Cardiac fibroblast (primary cell): ENCODE measurements around the gene SNRK.
A peak's percentile ranks its signal among the peaks of the same experiment; 100 is the strongest.

Experiments used
- DNase-seq, 2 donors: peaks; one replicate each; pipeline versions ENCODE4 v3.0.0 to v3.0.0-alpha.2; 2010; ENCODE audit warnings: low read depth in 2 of 2
- H3K4me3 ChIP-seq, 2 donors: replicated peaks in 1 of 2; 1 replicate in 1 of 2; 2 replicates in 1 of 2; pipeline ENCODE4 v1.5.1; 2011; ENCODE audit warnings: low read depth in 2 of 2, low read length in 2 of 2, mild to moderate bottlenecking in 2 of 2, moderate library complexity in 1 of 2
- CTCF ChIP-seq: IDR thresholded peaks from one replicate; pipeline ENCODE4 v1.5.1; 2011; ENCODE audit warnings: low read depth, mild to moderate bottlenecking, low read length, inconsistent platforms

SNRK gene

DNA sequence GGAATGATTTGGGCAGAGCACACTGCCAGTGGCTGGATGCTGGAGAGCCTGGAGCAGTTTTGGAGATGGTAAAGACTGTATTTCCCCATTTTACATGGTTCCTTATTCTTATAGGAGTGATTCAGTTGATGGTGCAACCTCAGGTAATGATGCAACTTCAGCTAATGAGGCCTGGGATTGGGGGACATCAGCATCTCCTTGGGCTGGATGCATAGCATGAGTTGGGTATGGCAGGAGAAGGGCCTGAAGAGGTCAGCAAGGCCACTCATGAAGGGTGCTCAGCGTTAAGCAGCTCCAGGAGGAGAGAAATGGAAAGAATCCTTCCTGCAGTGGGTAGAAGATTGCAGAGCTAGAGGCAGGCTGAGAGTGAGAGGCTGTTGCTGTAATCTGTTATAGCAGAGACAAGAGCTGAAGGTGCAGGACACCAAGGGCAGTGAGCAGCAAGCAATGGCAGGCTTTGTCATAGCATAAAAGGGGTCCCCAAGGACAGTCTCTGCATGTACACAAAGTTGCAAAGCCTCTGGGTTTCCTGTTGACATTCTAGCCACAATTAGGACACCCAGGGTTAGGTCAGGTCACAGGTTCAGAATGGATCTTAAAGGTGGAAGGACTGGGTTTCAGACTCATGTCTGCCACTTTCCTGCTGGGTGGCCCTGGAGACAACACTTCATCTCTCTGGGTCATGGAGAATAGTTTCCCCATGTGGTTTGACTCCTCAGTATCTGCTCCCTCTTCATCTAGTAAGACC, 29.5 kb upstream of the SNRK start:
- no peak overlapping the region for H3K4me3 ChIP-seq
- no peak for TF ChIP-seq CTCF
- peak in 1 of 2 donors; percentile 36 for DNase-seq

GRCh38 chr3:43257850-43258249, 28.5 kb upstream of the SNRK start:
- no peak for TF ChIP-seq CTCF
- H3K4me3 ChIP-seq, result no peak overlapping the region
- no peak for DNase-seq

GRCh38 chr3:43259626-43260025, 26.7 kb upstream of the SNRK start:
- H3K4me3 ChIP-seq, result no peak overlapping the region
- TF ChIP-seq CTCF, result no peak
- DNase-seq, result no peak

DNA sequence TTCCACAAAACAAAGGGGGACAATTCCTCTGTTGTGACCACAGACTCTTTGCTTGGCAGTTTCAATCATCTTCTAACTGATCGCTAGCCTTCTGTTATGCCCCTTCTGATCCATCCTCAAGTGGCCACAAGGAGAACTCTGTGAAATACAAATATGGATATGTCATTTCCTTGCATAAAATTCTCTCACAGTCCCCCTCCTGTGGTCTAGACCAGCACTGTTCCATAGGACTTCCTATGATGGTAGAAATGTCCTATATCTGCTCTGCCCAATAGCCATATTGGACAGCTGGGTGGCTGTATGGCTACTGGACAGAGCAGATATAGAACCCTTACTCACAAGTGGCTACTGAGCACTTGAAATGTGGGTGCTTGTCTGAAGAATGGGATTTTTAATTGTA, 25.9 kb upstream of the SNRK start:
- peak in 1 of 2 donors; percentile 12 for DNase-seq
- peak; percentile 19 for TF ChIP-seq CTCF

GRCh38 chr3:43262194-43262593, 24.1 kb upstream of the SNRK start:
- TF ChIP-seq CTCF, result no peak
- H3K4me3 ChIP-seq, result no peak overlapping the region
- no peak for DNase-seq

More for the DNA sequence above, 25.9 kb upstream of the SNRK start:
- H3K4me3 ChIP-seq, result no peak overlapping the region

- H3K4me3 ChIP-seq, result no peak overlapping the region
- no peak for TF ChIP-seq CTCF
- DNase-seq, result no peak
Measured at GRCh38 chr3:43266451-43266850, 19.9 kb upstream of the SNRK start.

DNA sequence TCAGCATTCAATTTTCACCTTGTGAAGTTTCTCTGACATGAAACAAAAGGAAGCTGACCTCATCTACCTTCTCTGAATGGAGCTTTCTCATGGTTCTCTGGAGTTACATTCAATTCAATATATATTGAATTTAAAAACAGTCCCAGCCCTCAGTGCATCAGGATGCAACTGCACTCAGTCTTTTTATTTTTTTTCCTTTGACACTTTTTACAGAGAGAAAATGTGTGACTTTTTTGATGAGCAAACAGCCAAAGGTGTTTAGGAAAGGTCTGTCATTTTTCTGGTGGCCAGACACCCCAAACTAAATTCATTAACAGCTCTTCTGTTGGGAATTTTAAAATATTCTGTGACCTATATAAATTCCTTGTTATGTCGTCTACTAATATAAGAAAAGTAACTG, 19.3 kb upstream of the SNRK start:
- H3K4me3 ChIP-seq, result no peak overlapping the region
- no peak for DNase-seq
- no peak for TF ChIP-seq CTCF
